Esophagus muscularis mucosa (tissue), 4 donors: ENCODE measurements around the gene HOTAIR. TPM values are rescaled to one million over a fixed set of nuclear protein-coding genes. Genes with fewer than 3 reads are reported as not detected.

Source experiments
- small RNA-seq, 3 donors: library from RNA; depleted of rRNA; stranded (forward); fragments of <200 nt; gene quantifications; one replicate each; pipeline ENCODE3, GENCODE V24; 2016
- total RNA-seq, 4 donors: library from RNA; depleted of rRNA; stranded (reverse); fragments of >200 nt; gene quantifications; one replicate each; pipeline versions ENCODE4 v1.1.0 to v1.2.1, GENCODE V29; 2016

Gene HOTAIR
- total RNA-seq, 4 donors from 2014 or later, result not detected

Small RNAs within 50 kb of the gene (small RNA-seq; reads per million reads assigned to genes)
- gene AC012531.3, result 0 reads per million in 3 donors
- 0 reads per million in 3 donors for gene AC012531.4
- gene MIR196A2, result 0 to 0.19 (median 0) reads per million in 3 donors
- gene RF01905, result 0 reads per million in 3 donors
- 0 reads per million in 3 donors for gene RF01906

Other genes starting within 250 kb of the HOTAIR start
- gene CALCOCO1, start 247.5 kb downstream of the HOTAIR start, total RNA-seq, result 100 to 1,000 TPM; 252 to 487 (median 347) TPM
- not detected for gene CISTR, start 223.0 kb downstream of the HOTAIR start, total RNA-seq
- not detected for gene HOXC13, start 36.1 kb downstream of the HOTAIR start, total RNA-seq
- gene HOXC12, start 20.1 kb downstream of the HOTAIR start, total RNA-seq, result not detected
- not detected for gene HOXC11, start 1.8 kb downstream of the HOTAIR start, total RNA-seq
- gene HOXC10, start 10.2 kb upstream of the HOTAIR start, total RNA-seq, result not detected
- not detected for gene HOXC9, start 25.2 kb upstream of the HOTAIR start, total RNA-seq
- not detected for gene HOXC8, start 34.0 kb upstream of the HOTAIR start, total RNA-seq
- under 1 TPM in 3 of 4 donors, not detected in 1; 0.23 to 0.42 (median 0.32) TPM for gene HOXC6, start 53.5 kb upstream of the HOTAIR start, total RNA-seq
- gene HOXC5, start 58.1 kb upstream of the HOTAIR start, total RNA-seq, result 1 to 10 TPM in 1 of 4 donors, under 1 TPM in 1, not detected in 2; 0.83 to 2.0 TPM
- 1 to 10 TPM in 3 of 4 donors, under 1 TPM in 1; 0.83 to 3.6 (median 2.5) TPM for gene HOXC4, start 78.9 kb upstream of the HOTAIR start, total RNA-seq
- 10 to 100 TPM; 28.0 to 37.2 (median 30.8) TPM for gene SMUG1, start 214.0 kb upstream of the HOTAIR start, total RNA-seq